PFSK-1 (cell line): ENCODE measurements around the gene SLC39A5. TPM values are rescaled to one million over a fixed set of nuclear protein-coding genes. Genes with fewer than 3 reads are reported as not detected.

Source experiments
- FOXP2 ChIP-seq: optimal IDR thresholded peaks from 2 replicates; pipeline ENCODE3; 2011; ENCODE audit warnings: borderline replicate concordance, control low read depth, inconsistent platforms; ENCODE audit not compliant: insufficient read depth; ENCODE audit errors: extremely low read length, extremely low read depth
- POLR2AphosphoS5 ChIP-seq: IDR thresholded peaks from 2 replicates; pipeline ENCODE4 v1.6.1; 2012; ENCODE audit warnings: low read depth, mild to moderate bottlenecking, control low read depth, low read length, moderate library complexity
- SIN3A ChIP-seq: IDR thresholded peaks from 2 replicates; pipeline ENCODE4 v1.6.1; 2012; ENCODE audit warnings: mild to moderate bottlenecking, low read length, moderate library complexity, borderline replicate concordance; ENCODE audit not compliant: insufficient read depth
- TAF1 ChIP-seq: IDR thresholded peaks from 2 replicates; pipeline ENCODE4 v1.6.1; 2012; ENCODE audit warnings: low read length, control low read depth, borderline replicate concordance; ENCODE audit not compliant: insufficient read depth
- polyA plus RNA-seq: library from polyadenylated mRNA; unstranded; fragments of >200 nt; gene quantifications from one replicate; pipeline ENCODE4 v1.2.1, GENCODE V29; 2012; ENCODE audit warnings: low read depth, missing spikeins; ENCODE audit not compliant: insufficient read length
- TF ChIP-seq, protein P1 (sequence below), 2 experiments: IDR thresholded peaks; 2 replicates each; pipeline versions ENCODE4 v1.6.1 to v1.8.0; 2011 to 2012; ENCODE audit warnings: low read depth in 2 of 2, low read length in 2 of 2, control low read depth in 1 of 2, inconsistent platforms in 1 of 2, mild to moderate bottlenecking in 1 of 2, moderate library complexity in 1 of 2; ENCODE audit not compliant: insufficient read depth in 1 of 2

SLC39A5 gene
- 0.51 TPM for polyA plus RNA-seq

GRCh38 chr12:56229916-56230431 lies at the start of gene SLC39A5:
TSS of gene SLC39A5 (plus strand) at chr12:56230051. CDS start at chr12:56231275, 1,224 bp downstream.
- TF ChIP-seq, protein P1, sequence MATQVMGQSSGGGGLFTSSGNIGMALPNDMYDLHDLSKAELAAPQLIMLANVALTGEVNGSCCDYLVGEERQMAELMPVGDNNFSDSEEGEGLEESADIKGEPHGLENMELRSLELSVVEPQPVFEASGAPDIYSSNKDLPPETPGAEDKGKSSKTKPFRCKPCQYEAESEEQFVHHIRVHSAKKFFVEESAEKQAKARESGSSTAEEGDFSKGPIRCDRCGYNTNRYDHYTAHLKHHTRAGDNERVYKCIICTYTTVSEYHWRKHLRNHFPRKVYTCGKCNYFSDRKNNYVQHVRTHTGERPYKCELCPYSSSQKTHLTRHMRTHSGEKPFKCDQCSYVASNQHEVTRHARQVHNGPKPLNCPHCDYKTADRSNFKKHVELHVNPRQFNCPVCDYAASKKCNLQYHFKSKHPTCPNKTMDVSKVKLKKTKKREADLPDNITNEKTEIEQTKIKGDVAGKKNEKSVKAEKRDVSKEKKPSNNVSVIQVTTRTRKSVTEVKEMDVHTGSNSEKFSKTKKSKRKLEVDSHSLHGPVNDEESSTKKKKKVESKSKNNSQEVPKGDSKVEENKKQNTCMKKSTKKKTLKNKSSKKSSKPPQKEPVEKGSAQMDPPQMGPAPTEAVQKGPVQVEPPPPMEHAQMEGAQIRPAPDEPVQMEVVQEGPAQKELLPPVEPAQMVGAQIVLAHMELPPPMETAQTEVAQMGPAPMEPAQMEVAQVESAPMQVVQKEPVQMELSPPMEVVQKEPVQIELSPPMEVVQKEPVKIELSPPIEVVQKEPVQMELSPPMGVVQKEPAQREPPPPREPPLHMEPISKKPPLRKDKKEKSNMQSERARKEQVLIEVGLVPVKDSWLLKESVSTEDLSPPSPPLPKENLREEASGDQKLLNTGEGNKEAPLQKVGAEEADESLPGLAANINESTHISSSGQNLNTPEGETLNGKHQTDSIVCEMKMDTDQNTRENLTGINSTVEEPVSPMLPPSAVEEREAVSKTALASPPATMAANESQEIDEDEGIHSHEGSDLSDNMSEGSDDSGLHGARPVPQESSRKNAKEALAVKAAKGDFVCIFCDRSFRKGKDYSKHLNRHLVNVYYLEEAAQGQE (IDR thresholded peaks at IDR 0.05; ENCODE audit: insufficient read depth in 1 of 2, low read depth in 2 of 2, low read length in 2 of 2) = no peak
- TF ChIP-seq SIN3A = no peak
- TF ChIP-seq POLR2AphosphoS5 = no peak
- TF ChIP-seq FOXP2 = no peak
- TF ChIP-seq TAF1 = no peak

DNA sequence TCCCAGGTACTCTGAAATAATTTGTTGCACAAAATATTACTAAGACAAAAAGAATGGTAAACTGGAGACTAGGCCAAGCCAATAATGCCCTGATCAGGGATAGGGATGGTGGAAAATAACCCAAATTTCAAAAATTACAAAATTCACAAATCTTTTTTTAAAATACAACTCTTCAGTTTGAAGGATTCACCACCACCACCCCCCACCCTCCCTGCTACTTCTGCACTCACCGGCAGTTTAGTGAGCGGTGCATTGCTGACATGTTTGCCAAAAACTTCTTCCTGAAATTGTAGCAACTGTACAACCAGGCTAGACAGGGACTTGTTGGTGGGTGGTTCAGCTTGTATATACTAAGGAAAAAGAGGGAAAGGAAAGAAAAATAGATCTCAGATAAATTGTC lies 42.9 kb upstream of the SLC39A5 start:
- TF ChIP-seq FOXP2 (no peak), TAF1 (no peak), POLR2AphosphoS5 (no peak), SIN3A (no peak)
- TF ChIP-seq, protein P1 (IDR thresholded peaks at IDR 0.05; ENCODE audit: insufficient read depth in 1 of 2, low read depth in 2 of 2, low read length in 2 of 2) = no peak

DNA sequence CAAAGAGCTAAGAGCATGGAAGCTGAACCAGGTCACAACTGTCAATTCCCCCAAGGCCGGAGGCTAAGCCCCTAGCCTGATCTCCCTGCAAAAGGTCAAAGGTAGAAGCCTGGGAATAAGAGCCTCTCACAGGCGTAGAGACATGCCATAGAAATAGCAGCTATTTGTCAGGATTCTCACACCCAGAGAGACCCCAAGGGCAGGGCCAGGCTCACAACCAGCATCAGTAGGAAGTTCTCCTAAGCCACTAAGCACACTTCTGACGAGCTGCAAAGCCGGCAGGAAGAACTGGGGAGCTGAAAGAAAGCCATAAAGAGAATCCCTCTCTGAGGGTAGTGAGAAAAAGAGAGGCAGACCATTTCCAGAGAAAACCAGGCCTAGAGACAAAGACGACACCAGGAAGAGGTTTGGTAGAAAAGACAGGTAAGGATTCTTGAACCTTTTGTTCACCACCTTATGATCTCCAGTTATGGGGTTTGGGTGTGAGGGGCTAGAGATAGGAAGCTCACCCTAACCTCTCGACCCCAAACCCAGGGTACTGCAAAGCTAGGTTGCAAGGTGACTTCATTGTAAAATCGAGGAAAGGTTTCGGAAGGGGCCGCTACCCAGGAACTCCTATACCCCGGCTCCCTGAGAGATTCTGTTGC lies 41.6 kb upstream of the SLC39A5 start:
- no peak for TF ChIP-seq FOXP2
- TF ChIP-seq POLR2AphosphoS5 = no peak
- TF ChIP-seq, protein P1 (IDR thresholded peaks at IDR 0.05; ENCODE audit: insufficient read depth in 1 of 2, low read depth in 2 of 2, low read length in 2 of 2) = no peak

DNA sequence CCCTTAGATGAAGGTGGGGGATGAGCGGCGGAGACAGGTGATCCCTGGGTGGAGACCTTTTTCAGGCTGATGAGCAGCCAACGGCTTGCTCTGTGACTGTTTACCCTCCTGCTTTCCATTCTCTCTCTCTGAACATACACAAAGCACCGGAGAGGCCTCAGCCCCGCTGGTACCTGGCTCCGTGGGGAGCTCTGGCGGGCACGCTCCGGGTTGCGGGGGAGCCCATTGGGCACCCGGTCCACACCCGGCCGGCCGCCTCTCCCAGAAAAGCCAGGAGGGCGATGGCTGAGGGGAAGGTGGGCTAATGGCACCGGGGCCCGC lies 41.1 kb upstream of the SLC39A5 start:
- no peak for TF ChIP-seq FOXP2
- TF ChIP-seq, protein P1 (IDR thresholded peaks at IDR 0.05; ENCODE audit: insufficient read depth in 1 of 2, low read depth in 2 of 2, low read length in 2 of 2) = no peak
- TF ChIP-seq POLR2AphosphoS5 = no peak
- no peak for TF ChIP-seq TAF1
- TF ChIP-seq SIN3A = no peak
